ENCODE data around the gene F2.
"Not testable (repeated sequence)": the region's sequence is repeated elsewhere in the genome, so short reads cannot be mapped to it uniquely, and the experiment has no call there.

The F2 gene

GRCh38 chr11:46719048-46719542, at the start of gene F2:
Gene F2, plus strand, starts transcription at chr11:46719213. Its CDS starts 23 bp downstream, at chr11:46719236.
- no peak for DNase-seq (ENCODE audit: low spot score)

- DNase-seq (ENCODE audit: low spot score): no peak
Observed at GRCh38 chr11:46669711-46670139, 49.3 kb upstream of the F2 start.

- DNase-seq (ENCODE audit: low spot score): not testable (repeated sequence)
Observed at GRCh38 chr11:46670521-46670920, 48.5 kb upstream of the F2 start.

- no peak for DNase-seq (ENCODE audit: low spot score)
Observed at GRCh38 chr11:46671958-46672315, 47.1 kb upstream of the F2 start.

- DNase-seq (ENCODE audit: low spot score): no peak
Observed at GRCh38 chr11:46672381-46672839, 46.6 kb upstream of the F2 start.

- no peak for DNase-seq (ENCODE audit: low spot score)
Observed at GRCh38 chr11:46673713-46674462, 45.1 kb upstream of the F2 start.

- peak; percentile 45 for DNase-seq (ENCODE audit: low spot score)
Observed at GRCh38 chr11:46674463-46675287, 44.3 kb upstream of the F2 start.

GRCh38 chr11:46675288-46675851, 43.6 kb upstream of the F2 start:
- DNase-seq (ENCODE audit: low spot score): no peak

GRCh38 chr11:46675949-46676348, 43.1 kb upstream of the F2 start:
- no peak for DNase-seq (ENCODE audit: low spot score)

- DNase-seq (ENCODE audit: low spot score): no peak
Observed at GRCh38 chr11:46676436-46677158, 42.4 kb upstream of the F2 start.

- no peak for DNase-seq (ENCODE audit: low spot score)
Observed at GRCh38 chr11:46677169-46677568, 41.8 kb upstream of the F2 start.

- no peak for DNase-seq (ENCODE audit: low spot score)
Observed at GRCh38 chr11:46677991-46678740, 40.8 kb upstream of the F2 start.

GRCh38 chr11:46678741-46679130, 40.3 kb upstream of the F2 start:
- DNase-seq (ENCODE audit: low spot score): no peak

GRCh38 chr11:46679241-46680163, 39.5 kb upstream of the F2 start:
- DNase-seq (ENCODE audit: low spot score): no peak

- no peak for DNase-seq (ENCODE audit: low spot score)
Observed at GRCh38 chr11:46680164-46680760, 38.8 kb upstream of the F2 start.

GRCh38 chr11:46680815-46681214, 38.2 kb upstream of the F2 start:
- no peak for DNase-seq (ENCODE audit: low spot score)

GRCh38 chr11:46681814-46682213, 37.2 kb upstream of the F2 start:
- no peak for DNase-seq (ENCODE audit: low spot score)

GRCh38 chr11:46682773-46683752, 36.0 kb upstream of the F2 start:
- no peak for DNase-seq (ENCODE audit: low spot score)

GRCh38 chr11:46684367-46684766, 34.6 kb upstream of the F2 start:
- no peak for DNase-seq (ENCODE audit: low spot score)

Measured in CD4-positive, alpha-beta T cell treated with Interleukin-6 at 100 ng/mL for 8 hours (primary cell).